Epithelial cell of prostate (primary cell): Measurements from ENCODE around the gene CYP26B1.

Source experiments
- DNase-seq: peaks from one replicate; pipeline ENCODE4 v3.0.0-alpha.2; 2011; ENCODE audit warnings: low read depth, low spot score
- H3K27ac ChIP-seq: fragments of 450-650 bp; 2 replicates; pipeline ENCODE4 v1.5.1; 2017; ENCODE audit warnings: mild to moderate bottlenecking

CYP26B1 gene

DNA sequence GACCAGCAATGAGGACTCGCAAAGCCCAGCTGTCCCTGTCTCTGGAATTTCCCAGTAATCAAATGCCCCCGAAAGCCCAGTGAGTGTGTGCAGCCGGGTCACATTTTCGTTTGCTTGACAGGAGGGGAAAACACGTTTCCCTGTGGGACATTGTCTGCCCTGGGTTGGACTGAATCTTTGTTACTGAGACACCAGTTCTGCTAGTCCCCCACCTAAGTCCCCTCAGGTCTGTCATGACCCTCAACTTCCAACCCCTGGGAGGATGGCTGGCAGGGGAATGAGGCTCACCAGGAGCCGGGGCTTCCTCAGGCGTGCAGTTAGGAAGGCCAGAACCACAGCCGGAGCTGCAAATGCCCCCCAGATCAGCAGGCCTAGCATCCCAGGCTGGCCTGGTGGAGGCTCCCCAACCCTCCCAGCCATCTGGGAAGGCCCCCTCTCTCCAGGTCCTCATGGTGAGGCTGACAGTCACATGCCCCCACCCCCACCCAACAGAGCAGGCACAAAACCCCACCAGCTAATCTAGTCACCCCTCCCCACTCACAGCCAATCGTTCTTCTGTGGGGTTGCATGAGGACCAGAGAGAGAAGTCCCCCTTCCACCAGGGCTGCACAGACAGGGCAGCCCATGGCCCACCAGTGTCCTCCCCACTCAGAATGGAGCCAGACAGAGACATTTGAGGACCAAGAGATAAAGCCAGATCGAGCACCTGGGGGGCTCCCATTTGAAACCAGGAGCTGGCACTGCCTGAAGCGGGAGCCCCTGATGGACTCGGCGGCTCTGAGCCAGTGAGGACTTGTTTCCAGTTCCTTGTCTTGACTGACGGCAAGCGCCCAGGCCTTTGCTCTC lies 33.6 kb downstream of the CYP26B1 start:
- no peak for DNase-seq

DNA sequence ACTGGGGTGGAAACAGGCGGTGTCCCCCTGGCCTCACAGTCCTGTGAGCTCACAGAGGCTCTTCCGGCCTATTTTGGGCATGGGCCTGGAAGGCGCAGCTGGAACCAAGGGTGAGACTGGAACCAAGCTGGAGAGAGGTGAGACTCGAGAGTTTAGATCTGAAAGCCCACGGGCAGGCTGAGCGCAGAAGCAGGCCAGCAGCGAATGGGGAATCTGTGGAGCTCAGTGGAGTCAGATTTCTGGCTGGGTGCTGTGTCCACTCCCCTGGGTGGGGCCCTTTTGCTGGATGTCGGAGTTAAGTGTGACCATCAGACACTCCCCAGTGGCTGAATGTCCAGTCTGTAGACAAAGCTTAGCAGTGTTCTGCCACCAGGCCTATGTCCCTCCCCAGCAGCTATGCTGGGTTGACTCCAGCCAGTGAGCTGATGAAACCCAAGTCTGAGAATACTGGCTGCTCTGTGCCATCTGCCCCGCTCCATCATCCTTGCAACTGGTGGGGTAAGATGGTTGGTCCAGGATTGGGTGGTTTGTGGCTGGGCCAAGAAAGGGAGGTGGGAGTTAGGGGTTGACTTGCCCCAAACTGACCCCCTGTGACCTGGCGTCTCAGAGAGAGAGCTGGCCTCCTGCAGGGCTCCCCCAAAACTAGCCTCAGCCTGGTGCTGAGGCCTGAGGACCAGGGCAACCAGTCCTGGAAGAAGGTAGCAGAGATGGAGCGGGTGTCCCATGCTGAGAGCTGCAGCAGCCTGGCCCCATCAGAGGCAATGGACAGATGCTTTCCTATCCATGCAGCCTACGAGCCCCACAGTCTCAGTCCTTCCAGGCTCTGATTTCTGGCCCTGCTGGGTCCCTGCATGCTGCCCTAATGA lies 34.4 kb downstream of the CYP26B1 start:
- DNase-seq: no peak
- H3K27ac ChIP-seq: no peak overlapping the region

More for the DNA sequence above, 33.6 kb downstream of the CYP26B1 start:
- no peak overlapping the region for H3K27ac ChIP-seq

DNA sequence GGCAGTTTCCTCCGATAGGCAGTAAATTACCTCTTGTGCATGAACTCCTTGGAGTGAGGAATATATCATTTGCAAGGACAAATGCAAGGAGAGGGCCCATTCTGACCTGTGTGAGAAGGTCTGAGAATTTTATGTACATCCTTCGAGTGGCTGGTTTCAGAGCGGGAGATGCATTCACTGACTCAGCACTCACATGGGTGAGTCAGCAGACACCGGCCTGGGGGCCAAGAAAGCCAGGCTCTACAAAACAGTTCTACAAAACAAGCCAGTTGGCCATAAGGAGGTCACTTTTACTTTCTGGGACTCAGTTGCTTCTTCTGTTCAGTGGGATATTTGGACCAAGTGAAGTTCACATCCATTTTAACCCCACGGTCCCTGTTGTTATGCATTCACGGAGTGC lies 35.3 kb downstream of the CYP26B1 start:
- no peak overlapping the region for H3K27ac ChIP-seq
- DNase-seq: no peak

DNA sequence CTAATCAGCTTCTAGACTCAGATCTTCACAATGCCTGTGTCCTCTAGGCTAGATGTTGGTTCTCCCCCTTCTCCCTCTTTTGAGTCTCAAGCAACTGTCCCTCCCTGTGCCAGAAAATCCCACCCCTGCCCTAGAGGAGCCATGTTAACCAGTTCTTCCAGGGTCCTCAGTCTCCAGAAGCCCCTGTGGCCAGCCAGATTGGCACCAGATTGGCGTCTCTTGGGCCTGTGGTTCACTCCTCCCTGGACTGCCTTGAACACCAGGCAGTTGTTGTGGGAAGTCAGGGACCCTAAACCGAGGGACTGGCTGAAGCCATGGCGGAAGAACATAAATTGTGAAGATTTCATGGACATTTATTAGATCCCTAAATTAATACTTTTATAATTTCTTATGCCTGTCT lies 36.6 kb downstream of the CYP26B1 start:
- no peak for DNase-seq
- no peak overlapping the region for H3K27ac ChIP-seq

DNA sequence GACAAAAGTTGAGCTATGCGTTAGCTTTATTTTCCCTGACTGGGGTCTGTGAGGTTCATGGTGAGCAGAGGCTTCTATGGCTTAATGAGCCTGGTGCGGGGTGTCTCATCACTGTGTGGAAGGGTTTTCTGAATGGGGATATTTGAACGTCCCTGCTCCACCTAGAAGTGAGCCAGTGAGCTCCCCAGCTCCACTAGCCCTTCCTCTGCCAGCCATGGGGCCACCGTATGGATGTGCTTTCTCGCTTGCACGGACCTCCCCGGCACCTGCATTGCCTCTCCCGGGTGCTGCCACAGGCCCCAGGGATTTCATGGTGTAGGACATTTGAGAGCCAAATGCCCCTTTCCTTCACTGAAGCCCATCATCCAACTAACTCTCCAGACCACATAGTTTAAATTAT lies 37.8 kb downstream of the CYP26B1 start:
- H3K27ac ChIP-seq: no peak overlapping the region
- DNase-seq: no peak

DNA sequence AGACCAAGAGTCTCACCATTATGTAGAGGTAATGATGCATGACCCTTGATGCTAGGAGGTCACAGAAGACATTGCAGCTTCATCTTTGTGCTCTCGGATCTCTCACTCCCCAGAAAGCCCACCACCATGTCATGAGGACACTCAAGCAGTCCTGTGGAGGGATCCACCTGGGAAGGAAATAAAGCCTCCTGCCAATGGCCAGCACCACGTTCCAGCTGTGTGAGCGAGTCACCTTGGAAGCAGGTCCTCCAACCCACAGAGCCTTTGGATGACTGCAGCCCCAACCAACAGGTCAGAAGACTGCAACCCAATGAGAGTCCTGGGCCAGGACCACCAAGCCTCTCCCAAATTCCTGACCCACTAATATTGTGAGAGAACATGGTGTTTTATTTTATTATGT lies 38.4 kb downstream of the CYP26B1 start:
- DNase-seq: no peak
- H3K27ac ChIP-seq: no peak overlapping the region

DNA sequence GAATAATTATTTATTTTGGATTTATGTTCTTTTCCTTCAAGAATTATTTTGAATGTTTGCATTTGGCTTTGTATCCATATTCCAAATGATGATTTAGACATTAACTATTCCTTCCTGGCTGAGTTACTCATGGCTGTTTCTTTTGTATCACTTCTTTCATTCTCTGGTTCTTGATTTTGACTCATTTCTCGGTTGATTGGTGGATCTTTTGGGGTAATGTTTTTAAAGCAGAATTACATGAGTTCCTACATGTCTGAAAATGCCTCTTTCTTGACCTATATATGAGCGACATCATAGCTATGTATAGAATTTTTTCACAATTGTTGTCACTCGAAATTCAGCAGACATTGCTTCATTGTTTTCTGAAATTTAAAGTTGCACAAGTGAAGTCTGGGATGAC lies 39.5 kb downstream of the CYP26B1 start:
- peak overlapping the region; percentile 50 for H3K27ac ChIP-seq
- peak; percentile 76 for DNase-seq

DNA sequence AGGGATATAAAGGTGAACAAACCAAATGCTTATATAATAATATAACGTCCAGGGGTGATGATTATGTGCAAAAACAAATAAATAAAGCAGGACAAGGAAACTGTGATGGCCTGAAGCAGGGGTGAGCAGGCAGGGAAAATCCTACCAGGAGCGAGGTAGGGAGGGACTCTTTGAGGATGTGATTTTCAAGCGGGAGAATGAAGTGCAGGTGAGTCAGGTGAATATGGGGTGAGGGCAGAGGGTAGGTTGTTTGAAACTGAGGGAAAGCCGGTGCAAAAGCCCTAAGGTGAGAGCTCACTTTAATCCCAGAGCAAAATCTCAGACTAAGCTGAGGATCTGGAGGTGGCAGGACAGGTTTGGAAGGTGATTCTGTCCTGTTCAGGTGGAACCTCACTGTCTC lies 40.7 kb downstream of the CYP26B1 start:
- no peak for DNase-seq
- peak overlapping the region; percentile 50 for H3K27ac ChIP-seq

DNA sequence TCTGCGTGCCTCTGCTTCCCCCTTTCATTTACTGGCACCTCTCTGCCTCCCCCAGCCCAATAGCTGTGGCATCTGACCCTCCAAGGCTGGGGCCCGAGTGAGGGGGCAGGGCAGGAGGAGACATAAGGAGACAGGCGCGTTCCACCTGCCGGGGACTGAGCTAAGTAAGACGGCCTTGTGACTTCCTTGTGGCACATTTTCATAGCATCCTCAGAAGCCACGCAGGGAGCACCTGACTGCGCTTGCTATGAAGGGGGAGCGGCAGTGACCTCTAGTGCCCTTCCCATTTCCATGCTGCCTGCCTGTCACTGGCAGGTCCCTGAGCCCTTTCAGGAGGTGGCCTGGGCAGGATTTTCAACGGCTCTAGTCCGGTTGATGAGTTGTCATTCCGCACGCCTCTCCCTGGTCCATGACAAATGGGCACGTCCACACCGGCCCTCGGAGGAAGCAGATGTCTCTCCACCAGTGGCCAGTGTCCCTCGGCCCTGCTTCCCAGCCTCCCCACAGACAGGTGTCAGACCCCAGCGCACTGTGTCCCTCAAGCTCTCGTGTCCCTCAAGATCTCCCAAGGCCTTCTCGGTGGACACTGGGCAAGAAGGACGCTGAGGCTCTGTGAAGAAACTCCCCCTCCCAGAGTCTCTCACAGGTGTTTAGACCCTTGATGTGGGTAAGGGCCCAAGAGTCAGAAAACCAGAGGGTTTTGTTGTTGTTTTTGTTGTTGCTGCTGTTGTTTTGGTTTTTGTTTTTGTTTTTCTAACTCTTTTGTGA lies 42.7 kb downstream of the CYP26B1 start:
- no peak for DNase-seq
- H3K27ac ChIP-seq: no peak overlapping the region

DNA sequence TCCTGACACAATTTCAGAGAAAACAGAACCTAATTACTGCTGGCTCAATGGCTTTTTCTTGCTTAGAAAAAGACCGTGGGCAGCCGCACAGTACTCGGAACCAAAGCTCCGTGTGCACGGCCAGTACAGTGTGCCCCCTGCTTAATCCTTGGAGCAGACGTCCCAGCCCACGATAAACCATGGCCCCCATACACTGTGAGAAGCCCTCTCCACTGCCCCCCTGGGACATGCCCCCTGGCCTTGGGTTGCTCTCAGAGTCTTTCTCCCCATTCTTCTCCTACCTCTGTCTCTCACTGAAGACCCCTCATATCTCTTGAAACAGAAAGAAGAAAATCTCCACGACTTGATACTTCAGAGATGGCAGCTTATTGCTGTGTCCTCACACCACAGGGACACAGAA lies 44.0 kb downstream of the CYP26B1 start:
- H3K27ac ChIP-seq: no peak overlapping the region
- DNase-seq: no peak

DNA sequence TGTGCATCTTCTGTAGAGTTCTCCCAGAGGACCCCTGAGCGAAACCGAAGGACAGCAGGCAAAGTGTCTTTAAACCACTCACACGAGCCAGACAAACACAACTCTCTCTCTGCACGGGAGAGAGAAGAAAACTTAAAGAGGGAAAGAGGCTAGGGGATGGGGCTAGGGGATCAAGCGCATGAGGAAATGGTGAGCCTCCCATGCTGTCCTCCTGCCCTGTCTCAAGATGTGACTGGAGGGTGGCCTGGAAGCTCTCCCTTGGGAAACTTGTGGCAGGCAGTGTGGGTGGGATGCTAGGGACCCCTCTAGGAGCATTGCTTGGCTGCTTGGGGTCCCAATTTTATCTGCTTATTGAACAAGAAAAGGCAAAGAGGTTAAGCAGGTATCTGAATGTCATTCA lies 44.5 kb downstream of the CYP26B1 start:
- no peak overlapping the region for H3K27ac ChIP-seq
- no peak for DNase-seq

DNA sequence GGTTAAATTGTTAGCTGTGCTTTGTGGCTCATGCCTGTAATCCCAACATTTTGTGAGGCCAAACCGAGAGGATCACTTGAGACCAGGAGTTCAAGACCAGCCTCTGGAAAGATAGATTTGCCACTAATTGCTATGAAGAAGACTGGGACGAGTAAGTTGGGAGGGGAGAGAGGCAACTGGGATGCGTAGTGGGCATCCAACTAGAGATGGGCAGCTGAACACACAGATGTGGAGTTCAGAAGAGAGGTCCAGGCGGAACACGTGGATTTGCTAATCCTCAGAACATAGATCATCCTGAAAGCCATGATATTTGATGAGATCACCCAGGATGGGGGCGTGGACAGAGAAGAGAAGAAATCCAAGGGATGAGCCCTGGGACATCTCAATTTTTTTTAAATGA lies 48.7 kb downstream of the CYP26B1 start:
- DNase-seq: no peak

DNA sequence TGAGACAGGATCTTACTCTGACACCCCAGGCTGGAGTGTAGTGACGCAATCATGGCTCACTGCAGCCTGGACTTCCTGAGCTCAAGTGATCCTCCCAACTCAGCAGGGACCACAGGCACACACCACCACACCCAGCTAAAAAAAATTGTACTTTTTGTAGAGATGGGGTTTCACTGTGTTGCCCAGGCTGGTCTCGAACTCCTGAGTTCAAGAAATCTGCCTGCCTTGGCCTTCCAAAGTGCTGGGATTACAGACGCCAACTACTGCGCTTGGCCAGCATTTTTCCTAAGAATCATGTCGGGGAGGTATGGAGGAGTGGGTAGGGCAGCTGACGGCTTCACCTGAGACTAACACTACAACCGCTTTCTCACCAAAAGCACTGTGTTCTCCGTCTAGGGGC lies 50.4 kb downstream of the CYP26B1 start:
- no peak overlapping the region for H3K27ac ChIP-seq
- DNase-seq: no peak

More for the DNA sequence above, 48.7 kb downstream of the CYP26B1 start:
- H3K27ac ChIP-seq: no peak overlapping the region

DNA sequence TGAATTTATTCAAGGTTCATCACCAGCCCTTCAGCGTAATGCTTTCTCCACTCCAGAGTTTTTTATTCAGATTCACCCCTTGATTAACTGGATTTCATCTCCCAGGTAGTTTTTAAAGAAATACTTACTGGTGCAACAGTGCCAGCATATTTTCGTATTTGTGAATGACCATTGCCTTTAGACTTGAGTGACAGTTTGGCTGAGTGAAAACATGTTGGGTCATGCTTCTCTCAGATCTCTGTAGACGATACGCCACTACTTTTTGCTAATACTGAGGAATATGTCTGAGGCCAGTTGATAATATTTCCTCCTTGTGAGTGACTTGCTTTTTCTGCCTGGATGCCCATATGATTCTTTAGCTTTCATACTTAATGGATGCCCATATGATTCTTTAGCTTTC lies 51.5 kb downstream of the CYP26B1 start:
- H3K27ac ChIP-seq: no peak overlapping the region
- no peak for DNase-seq

DNA sequence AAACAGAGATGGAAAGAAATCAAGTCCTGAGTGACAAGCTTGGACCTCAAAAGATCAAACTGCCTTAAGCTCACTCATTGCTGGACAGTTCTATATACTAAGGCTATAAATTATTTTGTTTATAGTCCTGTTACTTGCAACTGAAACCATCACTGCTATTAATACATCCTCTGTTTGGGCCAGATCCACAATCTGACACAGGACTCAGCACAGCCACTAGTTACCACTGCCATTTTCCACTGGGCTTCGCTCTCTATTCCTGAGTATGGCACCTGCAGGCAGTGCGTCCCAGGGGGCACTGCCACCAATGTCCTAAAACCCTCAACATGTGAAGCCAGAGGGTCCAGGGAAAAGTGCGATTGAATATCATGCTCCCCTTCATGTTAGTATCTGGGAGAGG lies 52.3 kb downstream of the CYP26B1 start:
- no peak overlapping the region for H3K27ac ChIP-seq
- DNase-seq: no peak

DNA sequence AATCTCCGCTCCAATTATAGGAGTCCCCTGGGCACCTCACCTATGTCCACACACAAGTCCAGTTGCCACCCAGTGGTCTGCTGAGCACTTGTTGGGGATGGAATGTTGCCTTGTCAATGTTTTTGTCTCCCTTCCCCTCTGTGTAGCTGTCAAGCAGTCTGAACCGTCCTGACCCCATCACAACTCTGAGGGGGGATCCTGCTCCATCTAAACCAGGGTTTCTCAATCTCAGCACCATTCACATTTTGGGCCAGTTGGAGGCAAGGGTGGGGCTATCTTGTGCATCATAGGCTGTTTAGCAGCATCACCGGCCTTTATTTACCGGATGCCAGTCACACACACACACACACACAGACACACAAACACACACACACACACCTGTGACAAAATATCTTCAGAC lies 53.0 kb downstream of the CYP26B1 start:
- no peak overlapping the region for H3K27ac ChIP-seq
- no peak for DNase-seq

DNA sequence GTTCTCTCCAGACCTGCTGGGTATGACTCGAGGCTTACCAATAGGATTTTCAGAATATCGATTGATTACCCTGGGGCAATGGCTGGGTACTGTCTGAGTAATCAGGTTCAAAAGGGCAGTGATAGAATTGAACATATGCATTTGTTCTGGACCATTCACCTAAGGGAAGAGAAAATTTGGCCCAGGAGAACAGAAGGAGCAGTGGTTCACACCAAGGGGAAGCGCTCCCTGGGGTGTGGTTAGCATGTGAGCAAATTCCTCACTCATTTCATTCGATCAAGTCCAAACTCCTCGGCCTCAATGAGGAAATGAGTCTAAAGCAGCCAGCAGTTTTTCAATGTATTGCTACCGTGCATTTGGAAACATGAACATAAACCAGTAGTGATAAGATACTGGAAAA lies 55.6 kb downstream of the CYP26B1 start:
- H3K27ac ChIP-seq: no peak overlapping the region
- DNase-seq: no peak

DNA sequence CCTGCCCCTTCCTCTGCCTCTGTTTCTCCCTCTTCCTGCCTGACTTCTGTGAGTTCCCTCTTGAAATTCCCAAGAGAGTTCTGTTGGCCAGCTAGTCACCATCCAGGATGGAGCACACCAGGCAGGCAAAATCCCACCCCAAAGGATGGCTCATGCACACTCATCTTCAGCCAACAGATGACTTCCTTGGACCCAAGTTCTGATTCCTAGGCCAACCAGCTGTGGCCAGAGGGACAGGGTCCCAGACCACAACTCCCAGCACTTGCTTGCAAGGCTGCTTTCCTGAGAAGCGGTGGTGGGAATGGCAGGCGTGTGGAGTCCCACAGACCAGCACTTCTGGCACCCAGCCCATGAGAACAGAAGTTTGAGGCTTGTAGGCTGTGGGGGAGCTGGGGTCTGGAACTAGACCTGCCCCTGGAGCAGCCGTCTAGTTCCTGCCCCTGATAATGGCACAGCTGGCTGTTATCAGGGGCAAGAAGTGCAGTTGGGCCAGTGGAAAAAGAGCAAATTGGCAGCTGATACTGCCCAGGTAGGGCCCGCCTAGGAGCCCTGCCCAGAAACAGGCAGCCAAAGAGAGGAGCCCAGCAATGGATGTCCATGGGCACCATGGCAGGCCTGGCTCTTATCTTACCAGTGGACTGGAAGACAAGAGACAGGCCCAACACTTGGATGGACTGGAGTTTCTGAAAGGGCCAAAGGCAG lies 56.7 kb downstream of the CYP26B1 start:
- DNase-seq: no peak
- H3K27ac ChIP-seq: no peak overlapping the region

DNA sequence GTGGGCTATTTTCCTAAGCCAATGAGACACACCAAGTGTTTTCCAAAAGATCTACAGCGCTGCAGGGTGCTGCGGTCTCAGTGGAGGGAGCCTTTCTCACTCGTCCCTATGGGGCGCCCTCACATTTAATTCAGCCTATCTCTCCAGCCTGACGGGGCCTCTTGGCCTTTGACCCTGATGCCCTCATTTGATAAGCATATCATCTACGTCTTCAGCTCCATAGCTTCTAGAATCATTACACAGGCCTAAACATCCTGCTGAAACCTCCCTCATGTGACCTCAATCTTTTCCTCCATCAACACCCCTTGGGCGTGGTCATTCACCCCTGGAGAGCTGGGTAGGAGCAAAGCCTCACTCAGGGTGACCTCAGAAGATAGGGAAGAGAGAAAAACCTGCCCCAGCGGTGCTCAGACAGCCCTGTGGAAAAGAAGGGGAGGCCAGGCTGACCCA lies 57.4 kb downstream of the CYP26B1 start:
- DNase-seq: no peak
- H3K27ac ChIP-seq: no peak overlapping the region

DNA sequence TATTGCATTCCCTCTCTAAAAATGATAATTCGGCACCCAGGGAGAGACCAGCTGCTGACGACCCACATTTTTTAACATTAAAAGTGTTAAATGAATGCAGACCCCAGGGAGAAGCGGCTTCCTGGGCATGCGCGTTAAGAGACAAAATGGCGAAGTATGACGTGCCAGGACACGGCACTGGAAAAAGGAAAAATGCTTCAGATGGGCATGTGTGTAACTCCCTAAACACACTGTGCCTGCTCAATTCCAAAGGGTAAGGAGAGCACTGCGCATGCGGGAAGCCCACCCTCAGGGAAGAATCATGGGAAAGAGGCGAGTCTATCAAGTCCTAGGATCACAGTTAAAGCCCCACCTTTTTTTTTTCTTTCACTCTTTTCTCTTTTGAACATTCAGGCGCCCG lies 58.1 kb downstream of the CYP26B1 start:
- DNase-seq: no peak
- H3K27ac ChIP-seq: no peak overlapping the region
